Psoas muscle (tissue), 8 donors: Measurements from ENCODE around the gene ECHDC1. TPM values are rescaled to one million over a fixed set of nuclear protein-coding genes. Genes with fewer than 3 reads are reported as not detected.
"Not testable (repeated sequence)": the region's sequence is repeated elsewhere in the genome, so short reads cannot be mapped to it uniquely, and the experiment has no call there.

Experiments
- ATAC-seq, 4 donors: fragments of 200-7000 bp; cut with Tn5 transposase; one replicate each; pipeline ENCODE4 v1.9.1; 2020; ENCODE audit warnings: moderate library complexity in 3 of 4, mild to moderate bottlenecking in 2 of 4
- DNase-seq, 2 donors: peaks; one replicate each; pipeline ENCODE4 v3.0.0-alpha.2; 2020
- H3K27ac ChIP-seq: fragments of 200-600 bp; one replicate; pipeline ENCODE4 v1.8.0; 2022
- H3K27me3 ChIP-seq, 3 donors: fragments of 200-600 bp in 1 of 3; one replicate each; pipeline versions ENCODE4 v1.6.1 to v1.8.0; 2013 to 2022; ENCODE audit warnings: low read length in 2 of 3, mild to moderate bottlenecking in 2 of 3, moderate library complexity in 1 of 3; ENCODE audit not compliant: insufficient read depth in 3 of 3
- H3K36me3 ChIP-seq, 2 donors: fragments of 200-600 bp in 1 of 2; one replicate each; pipeline versions ENCODE4 v1.6.1 to v1.8.0; 2013 to 2022; ENCODE audit warnings: low read depth in 1 of 2, mild to moderate bottlenecking in 1 of 2, moderate library complexity in 1 of 2; ENCODE audit not compliant: insufficient read depth in 1 of 2
- H3K4me1 ChIP-seq: fragments of 200-600 bp; one replicate; pipeline ENCODE4 v1.8.0; 2022
- H3K4me3 ChIP-seq: fragments of 200-600 bp; one replicate; pipeline ENCODE4 v1.8.0; 2022; ENCODE audit warnings: mild to moderate bottlenecking
- H3K9me3 ChIP-seq: fragments of 200-600 bp; one replicate; pipeline ENCODE4 v1.8.0; 2022
- WGBS, 3 donors: extraction: QIAGEN DNeasy Blood & Tissue Kit; methylation state at CpG; one replicate each; pipeline versions ENCODE4 v1.1.6 to v1.1.7; 2013; 5-methylcytosine and 5-hydroxymethylcytosine counted together
- intact Hi-C, 2 donors: fragments of 100-400 bp; cut with DNase I; formaldehyde crosslinking; loops; one replicate each; pipeline versions ENCODE4 v1.11.0 to v1.14.2; 2022
- polyA plus RNA-seq, 3 donors: library from polyadenylated mRNA; stranded (reverse); fragments of 200-250 nt; gene quantifications; one replicate each; pipeline ENCODE4 v1.2.3, GENCODE V29; 2013
- total RNA-seq, 4 donors: library from RNA; stranded (reverse); fragmentation: NEBNext Ultra II Directional in 2 of 4; extraction: Animal tissue kit (Norgen Biotek cat#: 25700) in 2 of 4; gene quantifications; one replicate each; pipeline versions ENCODE4 v1.2.1 to v1.2.4, GENCODE V29; 2021 to 2023
- TF ChIP-seq, protein P1 (sequence below): fragments of 200-600 bp; IDR thresholded peaks from one replicate; pipeline ENCODE4 v1.8.0; 2022; ENCODE audit warnings: antibody characterized with exemption
- donor health status: healthy with polysubstance abuse.
- donor health status: DM: no; HTN: no; CAD: no; lungs with moderate emphysema.
- donor health status: Bipolar disorder and iron deficiency.
- donor health status: healthy.
- donor health status: DM: yes; HTN: yes; CAD: no.
- donor health status: DM: no; HTN: no; CAD: no.
- donor health status: DM: no; HTN: no; CAD: no.
- donor health status: DM: yes; HTN: yes; CAD: no.

The ECHDC1 gene
- total and polyA plus RNA-seq, 7 donors, result 29.9 to 70.6 (median 33.6) TPM

DNA sequence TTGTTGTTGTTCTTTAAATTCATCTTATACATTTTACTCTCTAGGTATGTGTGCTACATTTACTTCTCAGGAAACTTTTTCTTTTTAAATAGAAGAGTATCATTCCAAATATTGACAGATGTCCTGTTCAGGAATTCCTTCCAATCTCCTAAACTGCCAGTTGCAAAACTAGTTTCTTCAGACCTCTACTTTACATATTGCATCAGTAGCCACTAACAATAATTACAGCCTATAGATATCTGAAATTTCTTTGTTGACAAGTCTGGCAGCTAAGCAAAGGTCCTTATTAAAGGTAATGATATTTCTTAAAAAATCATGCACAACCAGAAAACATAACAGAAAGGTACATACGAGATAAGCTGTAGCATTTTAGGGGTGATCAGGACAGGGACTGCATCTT is 4.5 kb downstream of the ECHDC1 start:
- H3K9me3 ChIP-seq, result no peaks in the 10 kb centered on the region
- H3K27me3 ChIP-seq, result no peaks in the 10 kb centered on the region
- H3K27ac ChIP-seq, result no peak overlapping the region
- intact Hi-C loops, result no loop called here
- no peak overlapping the region for H3K4me3 ChIP-seq
- DNase-seq (no peak), ATAC-seq (no peak)
- WGBS, 3 donors, result 68 to 82% (median 77%) methylated on average over 1 of the region's 1 CpG
- no peaks in the 10 kb centered on the region for H3K36me3 ChIP-seq
- TF ChIP-seq, protein P1, sequence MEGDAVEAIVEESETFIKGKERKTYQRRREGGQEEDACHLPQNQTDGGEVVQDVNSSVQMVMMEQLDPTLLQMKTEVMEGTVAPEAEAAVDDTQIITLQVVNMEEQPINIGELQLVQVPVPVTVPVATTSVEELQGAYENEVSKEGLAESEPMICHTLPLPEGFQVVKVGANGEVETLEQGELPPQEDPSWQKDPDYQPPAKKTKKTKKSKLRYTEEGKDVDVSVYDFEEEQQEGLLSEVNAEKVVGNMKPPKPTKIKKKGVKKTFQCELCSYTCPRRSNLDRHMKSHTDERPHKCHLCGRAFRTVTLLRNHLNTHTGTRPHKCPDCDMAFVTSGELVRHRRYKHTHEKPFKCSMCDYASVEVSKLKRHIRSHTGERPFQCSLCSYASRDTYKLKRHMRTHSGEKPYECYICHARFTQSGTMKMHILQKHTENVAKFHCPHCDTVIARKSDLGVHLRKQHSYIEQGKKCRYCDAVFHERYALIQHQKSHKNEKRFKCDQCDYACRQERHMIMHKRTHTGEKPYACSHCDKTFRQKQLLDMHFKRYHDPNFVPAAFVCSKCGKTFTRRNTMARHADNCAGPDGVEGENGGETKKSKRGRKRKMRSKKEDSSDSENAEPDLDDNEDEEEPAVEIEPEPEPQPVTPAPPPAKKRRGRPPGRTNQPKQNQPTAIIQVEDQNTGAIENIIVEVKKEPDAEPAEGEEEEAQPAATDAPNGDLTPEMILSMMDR, result no peak
- H3K4me1 ChIP-seq, result peaks cover 24% of the 10 kb centered on the region

DNA sequence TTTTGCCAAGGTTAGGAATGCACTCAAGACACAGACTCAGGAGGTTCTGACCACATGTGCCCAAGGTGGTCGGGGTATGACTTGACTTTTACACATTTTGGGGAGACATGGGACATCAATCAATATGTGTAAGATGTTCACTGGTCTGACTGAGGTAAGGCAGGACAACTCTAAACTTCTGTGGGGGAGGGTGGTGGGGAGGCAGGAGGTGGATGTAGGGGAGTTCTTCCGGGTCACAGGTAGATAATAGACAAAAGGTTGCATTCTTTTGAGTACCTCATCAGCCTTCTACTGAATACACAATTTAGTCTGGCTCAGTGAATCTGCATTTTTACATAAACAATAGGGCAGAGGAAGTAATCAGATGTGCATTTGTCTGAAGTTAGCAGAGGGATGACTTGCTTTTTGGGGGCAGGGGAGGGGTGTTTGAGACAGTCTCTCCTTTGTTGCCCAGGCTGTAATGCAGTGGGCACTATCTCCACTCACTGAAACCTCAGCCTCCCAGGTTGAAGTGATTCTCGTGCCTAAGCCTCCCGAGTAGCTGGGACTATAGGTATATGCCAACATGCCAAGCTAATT is 10.9 kb downstream of the ECHDC1 start:
- H3K27me3 ChIP-seq, result no peaks in the 10 kb centered on the region
- peaks cover 0 to 27% of the 10 kb centered on the region in 2 donors for H3K36me3 ChIP-seq
- H3K27ac ChIP-seq, result no peak overlapping the region
- no peaks in the 10 kb centered on the region for H3K4me1 ChIP-seq
- 58 to 68% (median 67%) methylated on average over 4 of the region's 4 CpGs for WGBS, 3 donors
- no peak overlapping the region for H3K4me3 ChIP-seq
- intact Hi-C loops, result no loop called here
- DNase-seq, result no peak
- TF ChIP-seq, protein P1, result no peak
- H3K9me3 ChIP-seq, result no peaks in the 10 kb centered on the region
- no peak for ATAC-seq

DNA sequence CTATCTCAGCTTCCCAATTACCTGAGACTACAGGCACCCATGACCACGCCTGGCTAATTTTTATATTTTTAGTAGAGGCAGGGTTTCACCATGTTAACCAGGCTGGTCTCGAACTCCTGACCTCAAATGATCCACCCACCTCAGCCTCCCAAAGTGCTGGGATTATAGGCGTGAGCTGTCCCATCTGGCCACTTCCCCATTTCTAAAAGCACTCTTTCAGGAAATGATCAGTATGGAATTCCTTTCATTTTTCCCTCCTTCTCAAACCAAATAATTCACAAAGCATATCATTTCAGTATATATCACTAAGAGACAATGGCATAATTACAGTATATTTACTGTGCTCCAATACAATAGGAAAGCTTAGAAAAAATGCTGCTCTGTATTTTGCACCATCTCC is 12.2 kb downstream of the ECHDC1 start:
- DNase-seq, H3K27ac ChIP-seq, H3K4me3 ChIP-seq, H3K27me3 ChIP-seq, H3K9me3 ChIP-seq, intact Hi-C loops, H3K4me1 ChIP-seq, ATAC-seq: not testable (repeated sequence)
- H3K36me3 ChIP-seq, result peaks cover 0 to 35% of the 10 kb centered on the region in 2 donors
- 58 to 81% (median 76%) methylated on average over 3 of the region's 3 CpGs for whole genome bisulfite sequencing, 3 donors

DNA sequence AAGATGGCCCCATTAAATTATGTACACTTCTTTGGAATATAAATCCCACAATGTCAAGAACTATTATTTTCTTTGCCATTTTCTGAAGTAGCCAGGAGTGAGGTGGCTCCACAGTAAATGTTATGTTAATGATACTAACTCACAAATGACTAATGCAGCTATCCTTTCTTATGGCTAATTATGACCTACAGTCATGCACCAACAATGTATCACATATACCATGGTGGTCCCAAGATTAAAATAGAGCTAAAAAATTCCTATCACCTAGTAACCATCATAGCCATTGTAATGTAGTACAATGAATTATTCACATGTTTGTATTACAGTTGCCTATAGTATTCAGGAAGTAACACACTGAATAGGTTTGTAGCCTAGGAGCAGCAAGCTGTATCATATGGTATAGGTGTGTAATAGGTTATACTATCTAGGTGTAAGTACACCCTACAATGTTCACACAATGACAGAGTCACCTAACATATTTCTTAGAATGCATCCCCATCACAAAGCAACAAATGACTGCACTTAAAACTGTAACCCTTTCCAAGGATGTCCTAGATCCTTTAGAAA is 15.3 kb downstream of the ECHDC1 start:
- Histone ChIP-seq H3K27ac (no peak overlapping the region), H3K4me3 (no peak overlapping the region), H3K9me3 (no peaks in the 10 kb centered on the region), H3K4me1 (no peaks in the 10 kb centered on the region), H3K36me3 (peaks cover 0 to 55% of the 10 kb centered on the region in 2 donors), H3K27me3 (no peaks in the 10 kb centered on the region)
- TF ChIP-seq, protein P1, result no peak
- no peak for DNase-seq
- ATAC-seq, result no peak
- intact Hi-C loops, result no loop called here

DNA sequence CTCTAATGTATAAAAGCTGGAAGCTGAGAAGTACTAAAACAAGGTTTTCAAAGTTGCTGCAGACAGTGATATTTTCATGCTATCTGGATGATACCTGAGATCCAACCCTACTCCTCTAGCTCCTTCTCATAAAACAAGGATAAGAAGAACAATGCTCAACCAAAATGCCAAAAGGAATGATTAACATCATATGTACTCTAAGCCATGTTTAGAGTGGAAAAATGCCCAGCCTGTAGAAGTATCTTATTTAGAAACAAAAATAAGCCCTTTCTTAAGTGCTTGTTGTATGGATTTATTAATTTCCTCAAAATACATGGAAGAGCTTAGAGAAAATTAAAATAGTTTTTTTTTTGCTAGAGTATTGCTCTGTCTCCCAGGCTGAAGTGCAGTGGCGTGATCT is 23.7 kb downstream of the ECHDC1 start:
- no peaks in the 10 kb centered on the region for H3K4me1 ChIP-seq
- intact Hi-C loops, result no loop called here
- ATAC-seq (no peak), DNase-seq (no peak)
- TF ChIP-seq, protein P1, result no peak
- no peaks in the 10 kb centered on the region for H3K9me3 ChIP-seq
- peaks cover 0 to 35% of the 10 kb centered on the region in 2 donors for H3K36me3 ChIP-seq
- no peak overlapping the region for H3K4me3 ChIP-seq
- no peaks in the 10 kb centered on the region for H3K27me3 ChIP-seq
- H3K27ac ChIP-seq, result no peak overlapping the region
- WGBS, 3 donors, result 83 to 96% (median 89%) methylated on average over 1 of the region's 1 CpG
